HG03175 (cell line): ENCODE data around the gene CSTF2.

ENCODE experiments used
- ATAC-seq: cut with Tn5 transposase; IDR thresholded peaks from one replicate; pipeline ENCODE4 v1.9.1; 2021; ENCODE audit warnings: mild to moderate bottlenecking, moderate library complexity; ENCODE audit not compliant: unreplicated experiment

CSTF2 gene

DNA sequence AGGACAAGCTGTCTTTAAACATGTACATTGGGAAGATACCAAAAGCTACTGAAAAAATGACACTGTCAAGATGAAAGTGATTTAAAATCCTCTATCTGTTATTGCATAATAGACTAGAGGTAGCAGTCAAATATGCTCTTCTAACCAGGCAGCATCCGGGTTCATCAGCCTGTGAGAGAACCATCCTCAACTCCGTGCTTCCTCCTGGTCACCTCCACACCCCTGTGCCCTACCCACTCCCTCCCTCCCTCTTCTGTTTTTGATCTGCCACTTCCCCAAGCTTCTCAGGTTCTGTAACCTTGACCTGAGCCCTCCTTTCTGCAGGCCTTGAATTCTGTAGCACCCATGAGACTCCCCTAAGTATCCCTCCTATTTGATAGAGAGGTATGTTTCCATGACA, 48.1 kb downstream of the CSTF2 start:
- no peak for ATAC-seq

- no peak for ATAC-seq
Observed at GRCh38 chrX:100870527-100870926, 50.3 kb downstream of the CSTF2 start.

DNA sequence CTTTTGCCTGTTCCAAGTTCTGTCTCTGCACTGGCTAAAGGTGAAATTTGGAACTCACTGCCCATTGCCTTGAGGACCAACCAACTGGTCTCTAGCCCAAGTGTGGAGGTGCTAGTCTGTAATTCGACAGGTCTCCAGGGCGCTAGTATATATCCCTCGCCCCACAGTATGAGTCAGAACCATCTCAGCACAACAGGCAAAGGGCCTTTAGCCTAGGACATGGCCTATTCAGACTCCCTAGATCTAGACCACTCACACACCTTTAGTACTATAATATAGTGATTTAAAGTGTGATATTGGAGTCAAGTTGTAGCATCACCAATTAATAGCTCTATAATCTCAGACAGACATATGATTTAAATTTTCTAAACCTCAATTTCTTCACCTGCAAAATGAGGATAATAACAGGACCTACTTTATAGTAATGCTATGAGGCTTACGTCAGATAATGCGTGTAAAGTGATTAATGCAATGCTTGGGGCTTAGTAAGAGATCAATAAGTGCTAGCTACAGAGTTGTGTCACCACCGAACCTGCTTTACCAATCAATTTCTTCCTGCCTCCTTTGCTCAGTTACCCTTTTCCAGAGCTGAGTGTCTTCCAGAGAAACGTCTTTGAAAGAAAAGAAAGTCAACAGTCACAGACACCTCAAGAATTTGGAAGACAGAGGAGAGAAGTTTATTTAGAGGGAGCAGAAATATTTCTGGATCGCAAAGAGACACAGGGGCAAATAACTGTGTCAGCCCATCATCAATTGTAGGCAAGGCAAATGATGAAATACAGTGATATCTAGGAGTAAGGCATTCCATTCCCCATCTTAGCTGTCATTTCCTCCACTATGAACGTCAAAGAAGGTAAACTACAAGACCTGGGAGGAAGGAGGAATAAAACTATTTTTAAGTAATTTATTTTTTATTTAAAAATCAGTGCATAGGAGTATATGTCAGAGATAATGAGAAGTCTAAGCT, 51.7 kb downstream of the CSTF2 start:
- ATAC-seq = no peak

DNA sequence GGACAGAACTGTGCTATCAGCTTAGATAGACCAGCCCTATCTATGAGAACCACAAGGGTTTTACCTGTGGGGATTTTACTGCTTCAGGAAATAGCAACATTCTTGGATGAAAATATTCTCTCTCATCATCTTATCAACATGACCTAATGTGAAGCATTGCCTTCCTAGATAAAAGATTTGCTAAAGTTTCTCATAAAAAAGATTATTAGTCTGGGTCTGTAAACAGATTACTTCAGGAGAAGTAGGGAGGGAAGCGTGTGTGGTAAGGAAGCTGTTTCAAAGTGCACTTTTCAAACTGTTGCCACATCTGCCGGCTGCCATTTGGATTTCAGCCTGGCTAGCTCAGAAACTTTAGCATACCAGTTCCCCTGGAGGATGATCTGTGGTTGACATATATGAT, 54.1 kb downstream of the CSTF2 start, which contains the start of gene NOX1:
Gene NOX1, minus strand, starts transcription at position 35 of the 400 bp plus-strand sequence. CDS start 220 bp downstream, outside the sequence.
- ATAC-seq = no peak

DNA sequence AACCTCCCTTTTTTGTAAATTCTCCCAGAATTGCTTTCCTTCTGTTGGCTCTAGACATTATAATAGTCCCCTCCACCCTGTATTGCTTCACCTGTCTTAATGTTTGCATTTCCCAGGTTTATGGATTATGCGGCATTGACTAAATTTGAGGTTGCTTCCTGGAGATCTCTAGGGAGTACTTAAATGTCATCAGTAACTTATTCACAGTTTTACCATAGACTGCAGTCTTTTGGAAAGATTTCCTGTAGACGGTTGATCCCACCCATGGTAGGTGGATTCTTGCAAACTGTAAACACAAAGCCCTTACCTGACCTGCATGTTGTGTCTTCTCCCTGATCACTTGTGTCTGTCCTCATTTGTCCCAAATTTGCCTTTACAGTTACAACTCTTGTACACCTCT, 60.2 kb downstream of the CSTF2 start:
- ATAC-seq = no peak

- ATAC-seq = no peak
Observed at GRCh38 chrX:100883654-100884053, 63.5 kb downstream of the CSTF2 start.
